Amygdala (tissue), 56 donors: ENCODE measurements around the gene LRRC30.

Source experiments
- DNase-seq, 56 donors: peaks; one replicate each; lab custom pipeline; 2025; lab: John Stamatoyannopoulos, UW

The LRRC30 gene

DNA sequence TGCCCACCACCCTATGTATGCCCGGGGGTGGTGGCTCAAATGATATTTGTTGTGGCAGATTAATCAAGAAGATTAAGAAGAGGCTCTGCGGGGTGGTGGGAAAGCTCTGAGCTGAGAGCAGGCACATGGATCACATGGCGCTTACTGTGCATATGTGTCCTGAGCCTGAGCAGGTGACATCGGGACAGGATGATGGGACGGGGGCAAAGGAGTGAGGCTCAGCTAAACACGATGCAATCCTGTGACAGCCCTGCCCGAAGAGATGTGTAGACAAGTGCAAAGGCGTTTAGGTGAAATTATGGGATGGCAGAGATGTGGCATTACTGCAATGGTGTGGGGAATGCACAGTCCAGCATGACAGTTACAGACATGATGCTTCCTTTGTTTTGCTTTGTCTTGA lies 6.0 kb downstream of the LRRC30 start:
- no peak for DNase-seq

DNA sequence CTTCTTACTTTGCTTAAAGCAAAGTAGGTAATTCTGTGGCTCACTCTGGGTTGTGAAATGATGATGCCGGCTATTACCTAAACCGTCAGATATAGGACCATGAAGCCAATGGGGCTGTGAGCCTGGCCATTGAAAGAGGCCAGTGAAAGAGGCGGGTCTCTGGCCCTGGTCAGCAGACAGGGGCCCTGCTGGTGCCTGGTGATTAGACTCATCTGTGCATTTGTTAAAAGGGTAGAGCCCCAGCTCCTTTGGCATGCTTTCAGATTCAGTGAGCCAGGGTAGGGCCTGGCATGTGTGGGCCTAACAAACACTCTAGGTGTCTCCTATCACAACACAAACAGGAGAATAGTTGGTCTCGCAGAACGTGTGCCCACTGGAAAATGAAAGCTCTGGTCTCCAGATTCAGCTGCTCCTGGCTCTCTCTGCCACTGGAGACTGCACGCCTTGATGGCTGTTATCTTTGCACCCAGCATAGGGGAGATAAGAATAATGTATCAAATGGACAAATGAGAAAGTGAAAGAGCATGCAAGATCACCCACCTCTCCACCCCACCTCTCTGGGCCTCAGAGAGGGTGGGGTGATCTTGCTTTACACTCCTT lies 6.9 kb downstream of the LRRC30 start:
- DNase-seq: no peak

DNA sequence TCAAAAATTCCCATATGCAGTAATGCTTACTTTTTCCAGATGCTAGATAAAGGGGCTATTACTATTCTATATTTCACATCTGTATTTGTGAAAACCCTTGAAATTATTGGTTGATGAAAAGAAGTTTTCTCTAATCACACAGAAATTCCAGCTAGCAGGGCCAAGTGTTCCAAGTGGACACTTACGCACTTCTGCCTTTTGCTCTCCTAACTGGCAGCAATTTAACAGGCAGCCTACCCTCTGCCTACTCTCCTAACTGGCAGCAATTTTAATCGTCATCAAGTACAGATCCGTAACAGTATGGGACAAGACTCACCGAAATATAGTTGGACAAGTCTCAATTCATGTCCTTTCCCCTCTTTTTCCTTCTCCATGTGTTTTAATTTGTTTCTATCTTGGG lies 12.0 kb downstream of the LRRC30 start:
- DNase-seq: no peak

GRCh38 chr18:7248877-7249276 lies 18.0 kb downstream of the LRRC30 start:
- DNase-seq: no peak

DNA sequence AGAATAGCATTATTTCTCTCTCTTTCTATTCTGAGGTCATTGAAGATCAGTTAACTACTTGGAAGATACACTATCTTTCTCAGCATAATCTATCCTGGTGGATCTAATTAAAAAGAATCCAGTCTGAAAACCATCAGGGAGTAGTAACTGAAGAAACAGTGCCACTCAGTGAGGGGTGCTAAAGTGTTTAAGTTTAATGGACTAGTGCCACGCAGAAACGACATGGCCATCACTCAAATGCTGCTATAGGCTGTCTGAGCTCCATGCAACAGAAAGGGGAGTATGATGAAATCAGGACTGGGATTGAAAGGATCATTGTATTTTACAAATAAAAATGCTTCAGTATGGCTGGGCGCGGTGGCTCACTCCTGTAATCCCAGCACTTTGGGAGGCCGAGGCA lies 23.3 kb downstream of the LRRC30 start:
- no peak for DNase-seq

DNA sequence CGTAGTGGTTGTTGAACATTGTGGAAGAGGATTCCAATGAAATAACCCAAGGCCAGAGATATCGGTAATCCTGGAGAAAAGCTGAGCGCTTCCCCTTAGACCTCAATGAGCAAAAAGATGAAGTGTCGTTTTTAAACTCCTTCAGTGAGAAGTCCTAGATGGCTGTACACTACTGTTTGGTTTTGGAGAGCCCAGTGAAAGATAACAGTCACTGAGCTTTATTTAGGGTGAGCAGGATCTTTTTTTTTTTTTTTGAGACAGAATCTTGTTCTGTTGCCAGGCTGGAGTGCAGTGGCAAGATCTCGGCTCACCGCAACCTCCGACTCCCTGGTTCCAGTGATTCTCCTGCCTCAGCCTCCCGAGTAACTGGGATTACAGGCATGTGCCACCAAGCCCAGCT lies 24.2 kb downstream of the LRRC30 start:
- no peak for DNase-seq

GRCh38 chr18:7255643-7256042 lies 24.8 kb downstream of the LRRC30 start:
- DNase-seq: no peak

GRCh38 chr18:7256618-7257425 lies 25.9 kb downstream of the LRRC30 start:
- no peak for DNase-seq

- DNase-seq: no peak
Observed at GRCh38 chr18:7257426-7257740, 26.5 kb downstream of the LRRC30 start.

GRCh38 chr18:7259475-7259874 lies 28.6 kb downstream of the LRRC30 start:
- DNase-seq: peak in 2 of 56 donors; percentile 7 to 24

DNA sequence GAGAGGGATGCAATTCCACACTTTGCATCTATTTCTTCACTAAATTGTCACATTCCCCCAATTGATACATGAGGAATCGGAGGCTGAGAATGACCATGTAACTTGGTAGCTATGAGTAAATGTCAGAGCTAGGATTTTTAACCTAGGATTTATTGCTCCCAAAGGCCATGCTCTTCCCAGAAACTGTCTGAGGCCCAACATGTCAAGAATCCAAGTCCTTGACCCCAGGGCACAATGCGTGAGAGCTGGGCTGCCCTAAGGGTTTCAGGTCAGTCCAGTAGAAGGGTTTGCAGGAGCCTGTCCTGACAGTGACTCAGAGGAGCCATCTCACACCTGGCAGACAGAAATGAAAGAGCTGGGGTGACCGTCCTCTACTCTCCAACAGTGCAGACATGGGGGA lies 30.3 kb downstream of the LRRC30 start:
- no peak for DNase-seq

DNA sequence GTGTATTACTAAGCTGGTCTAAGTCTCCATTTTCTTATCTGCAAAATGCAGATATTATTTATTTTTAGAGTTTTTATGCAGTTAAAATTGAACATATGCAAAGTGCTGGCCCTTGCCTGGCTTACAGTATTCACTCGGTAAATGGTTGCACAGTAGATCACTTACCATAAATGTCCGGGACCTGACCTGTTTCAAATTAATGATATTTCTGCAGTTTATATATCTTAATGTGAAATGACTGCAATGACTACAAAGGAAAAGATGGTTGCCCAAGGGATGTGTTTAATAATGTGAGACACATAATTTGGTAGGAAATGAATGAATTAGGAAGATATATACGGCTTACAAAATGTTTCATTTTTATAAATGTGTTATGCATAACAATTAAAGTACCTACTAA lies 37.1 kb downstream of the LRRC30 start:
- no peak for DNase-seq

GRCh38 chr18:7269942-7270341 lies 39.1 kb downstream of the LRRC30 start:
- no peak for DNase-seq

- peak in 52 of 56 donors; percentile 4 to 77 (median 31) for DNase-seq
Observed at GRCh38 chr18:7272311-7273049, 41.6 kb downstream of the LRRC30 start.

DNA sequence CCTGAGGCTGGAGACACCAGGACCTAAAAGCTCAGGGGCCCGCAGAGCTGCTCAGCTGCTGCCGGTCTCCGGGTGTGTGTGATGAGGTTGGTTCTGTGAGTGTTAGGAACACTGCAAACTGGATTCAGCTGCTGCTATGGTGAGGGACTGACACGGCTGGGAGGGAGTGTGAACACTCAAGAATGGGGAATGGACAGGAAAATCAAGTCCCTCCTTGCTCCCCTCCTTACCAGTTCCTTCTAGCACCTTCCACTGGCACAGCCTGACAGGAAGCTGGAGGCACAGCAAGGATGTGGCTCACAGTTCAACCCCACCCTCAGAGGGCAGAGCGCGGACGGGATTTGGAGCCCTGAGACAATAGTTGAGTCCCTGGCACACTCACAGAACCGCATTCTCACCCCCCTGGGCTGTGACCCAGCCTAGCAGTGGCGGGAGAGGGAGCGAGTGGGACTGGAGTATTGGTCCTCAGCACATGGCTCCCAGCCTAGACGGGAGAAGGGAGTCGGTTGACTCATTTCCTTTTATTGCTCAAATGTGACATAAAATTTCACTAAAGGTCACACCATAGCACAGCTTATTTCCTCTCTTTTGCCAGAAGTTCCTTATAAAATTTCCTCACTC lies 42.5 kb downstream of the LRRC30 start:
- peak in 9 of 56 donors; percentile 1 to 56 (median 20) for DNase-seq

- DNase-seq: no peak
Observed at GRCh38 chr18:7281579-7281978, 50.7 kb downstream of the LRRC30 start.
